Right renal pelvis (tissue), 4 donors: ENCODE results near the gene EPYC. TPM values are rescaled to one million over a fixed set of nuclear protein-coding genes. Genes with fewer than 3 reads are reported as not detected.
"Not testable (repeated sequence)": the region's sequence is repeated elsewhere in the genome, so short reads cannot be mapped to it uniquely, and the experiment has no call there.

Experiments
- DNase-seq, 4 donors: peaks; one replicate each; pipeline ENCODE4 v3.0.0-alpha.2; 2013; ENCODE audit warnings: low read depth in 4 of 4, low spot score in 3 of 4, missing footprints in 1 of 4
- polyA plus RNA-seq, 4 donors: library from polyadenylated mRNA; unstranded; fragments of 120-200 nt; gene quantifications; one replicate each; pipeline ENCODE4 v1.2.1, GENCODE V29; 2013; ENCODE audit not compliant: insufficient read length in 4 of 4

EPYC gene
- polyA plus RNA-seq, 4 donors: 0.09 TPM; not detected in 3

DNA sequence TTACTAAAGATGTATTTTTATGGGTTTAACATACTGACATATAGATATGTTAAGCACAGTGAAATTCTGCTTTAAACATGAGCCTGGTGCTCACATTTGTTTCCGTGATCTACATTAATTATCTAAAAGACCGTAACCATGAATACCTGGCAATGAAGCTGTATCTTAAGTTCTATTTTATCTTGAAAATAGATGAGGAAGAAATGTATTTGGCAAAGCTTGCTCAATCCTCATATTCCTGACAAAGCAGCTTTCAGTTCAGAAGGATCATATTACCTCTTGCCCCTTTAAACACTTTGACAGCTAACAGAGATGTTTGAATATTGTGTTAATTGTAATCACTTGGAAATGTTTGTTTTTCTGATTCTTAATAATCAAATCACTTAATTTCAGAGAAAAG is 9.8 kb downstream of the EPYC start:
- no peak for DNase-seq

DNA sequence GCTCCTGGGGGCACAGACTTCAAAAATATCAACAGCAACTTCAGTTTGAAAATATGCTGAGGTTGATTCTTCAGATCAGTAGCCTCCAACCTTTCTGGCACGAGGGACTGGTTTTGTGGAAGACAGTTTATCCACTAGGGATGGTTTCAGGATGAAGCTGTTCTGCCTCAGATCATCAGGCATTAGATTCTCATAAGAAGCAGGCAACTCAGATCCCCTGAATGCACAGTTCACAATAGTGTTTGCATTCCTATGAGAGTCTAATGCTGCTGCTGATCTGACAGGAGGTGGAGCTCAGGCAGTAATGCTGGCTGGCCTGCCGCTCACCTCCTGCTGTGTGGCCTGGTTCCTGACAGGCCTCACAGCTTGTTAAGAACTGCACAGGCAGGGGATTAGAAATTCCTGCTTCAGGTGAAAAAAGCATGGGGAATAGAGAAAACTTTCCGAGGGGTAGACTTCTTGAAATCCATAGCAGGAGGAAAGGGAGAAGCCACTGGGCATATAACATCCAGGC is 12.8 kb downstream of the EPYC start:
- DNase-seq: no peak

GRCh38 chr12:90990611-90991010 is 14.2 kb downstream of the EPYC start:
- no peak for DNase-seq

DNA sequence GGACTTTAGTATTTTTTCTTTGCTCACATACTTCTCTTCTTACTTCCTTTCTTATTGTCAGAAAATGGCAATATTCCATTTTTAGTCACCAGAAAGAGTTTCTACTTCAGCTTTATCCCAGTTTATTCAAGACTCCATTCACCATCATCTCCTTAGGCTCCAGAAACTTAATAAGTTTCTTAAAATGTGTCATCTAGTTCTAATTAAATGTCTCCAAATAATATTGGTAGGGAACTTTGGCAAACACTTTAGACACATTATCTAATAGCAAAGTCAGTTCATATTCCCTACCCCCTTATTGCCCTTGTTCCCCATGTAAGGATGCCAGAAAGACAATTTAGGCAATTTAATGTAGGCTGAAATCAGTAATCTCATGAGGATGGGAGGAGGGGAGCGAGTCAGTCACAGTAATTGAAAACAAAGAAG is 15.1 kb downstream of the EPYC start:
- no peak for DNase-seq

- DNase-seq: no peak
Observed at GRCh38 chr12:90987520-90987919, 17.3 kb downstream of the EPYC start.

DNA sequence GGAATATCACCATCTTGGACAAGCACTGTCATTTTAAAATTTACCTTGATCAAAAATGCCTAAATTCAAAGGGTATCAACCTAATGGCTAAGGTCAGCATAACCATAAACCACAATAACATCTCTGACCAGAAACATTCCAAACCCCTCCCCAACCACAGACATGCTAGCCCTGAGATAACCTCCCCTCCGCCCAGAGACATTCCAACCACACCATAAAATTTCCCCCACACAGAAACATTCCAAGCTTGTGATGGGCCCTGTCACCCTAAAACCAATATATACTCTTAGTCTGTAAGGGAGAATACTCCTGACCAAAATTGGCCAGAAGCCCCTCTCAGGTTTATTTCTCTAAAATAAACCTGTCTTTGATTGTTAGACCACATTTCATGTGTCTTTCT is 17.7 kb downstream of the EPYC start:
- DNase-seq: no peak

DNA sequence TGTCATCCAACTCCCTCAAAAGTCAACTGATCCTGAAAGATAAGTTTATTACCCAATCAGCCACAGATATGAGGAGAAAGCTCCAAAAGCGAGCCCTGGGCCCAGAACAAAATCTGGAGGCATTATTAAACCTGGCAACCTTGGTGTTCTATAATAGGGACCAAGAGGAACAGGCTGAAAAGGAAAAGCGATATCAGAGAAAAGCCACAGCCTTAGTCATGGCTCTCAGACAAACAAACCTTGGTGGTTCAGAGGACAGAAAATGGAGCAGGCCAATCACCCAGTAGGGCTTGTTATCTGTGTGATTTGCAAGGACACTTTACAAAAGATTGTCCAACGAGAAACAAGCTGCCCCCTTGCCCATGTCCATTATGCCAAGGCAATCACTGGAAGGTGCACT is 19.4 kb downstream of the EPYC start:
- DNase-seq: not testable (repeated sequence)

DNA sequence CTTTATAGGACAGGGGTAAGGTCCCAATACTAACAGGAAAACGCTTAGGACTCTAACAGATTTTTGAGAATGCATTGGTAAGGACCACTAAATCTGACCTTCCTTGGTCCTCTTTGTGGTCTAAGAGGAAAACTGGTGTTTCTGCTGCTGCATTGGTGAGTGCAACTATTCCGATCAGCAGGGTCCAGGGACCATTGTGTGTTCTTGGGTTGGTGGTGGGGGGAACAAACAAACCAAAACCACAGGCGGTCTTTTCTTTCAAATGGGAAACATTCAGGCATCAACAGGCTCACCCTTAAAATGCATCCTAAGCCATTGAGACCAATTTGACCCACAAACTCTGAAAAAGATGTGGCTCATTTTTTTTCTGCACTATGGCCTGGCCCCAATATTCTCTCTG is 20.7 kb downstream of the EPYC start:
- DNase-seq: no peak

DNA sequence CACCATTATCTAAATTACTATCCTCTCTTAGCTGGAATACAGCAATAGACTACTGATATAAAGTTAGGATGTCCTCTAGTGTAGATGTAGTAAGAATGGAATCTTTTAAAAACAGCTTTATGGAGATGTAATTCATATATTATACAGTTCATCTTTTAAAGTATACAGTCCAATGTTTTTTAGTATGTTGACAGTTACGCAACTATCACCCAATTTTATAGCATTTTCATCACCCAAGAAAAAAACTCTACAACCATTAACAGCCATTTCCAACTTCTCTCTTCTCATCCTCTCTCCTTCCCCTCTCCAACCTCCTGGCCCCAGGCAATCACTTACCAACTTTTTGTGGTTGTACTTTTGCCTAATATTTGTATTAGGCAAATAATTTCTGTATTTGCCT is 22.6 kb downstream of the EPYC start:
- no peak for DNase-seq

DNA sequence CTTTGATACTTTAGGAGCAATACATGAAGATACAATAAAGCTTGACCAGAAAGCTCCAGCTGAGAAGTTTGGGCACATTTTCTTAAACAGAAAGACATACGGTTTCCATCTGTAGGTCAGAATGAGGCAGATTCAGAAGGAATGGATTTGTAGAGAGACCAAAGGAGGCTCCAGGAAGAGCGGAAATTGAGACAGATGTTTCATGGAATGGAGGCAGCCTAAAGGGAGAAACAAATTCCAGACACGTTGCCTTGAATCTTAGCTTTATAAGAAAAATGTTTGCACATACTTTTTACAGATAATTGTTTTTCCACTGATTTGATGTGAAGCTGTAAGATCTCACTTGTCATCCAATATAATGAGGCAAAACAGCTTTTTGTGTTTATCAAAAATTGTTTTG is 24.8 kb downstream of the EPYC start:
- DNase-seq: peak in 3 of 4 donors; percentile 26 to 58 (median 41)

DNA sequence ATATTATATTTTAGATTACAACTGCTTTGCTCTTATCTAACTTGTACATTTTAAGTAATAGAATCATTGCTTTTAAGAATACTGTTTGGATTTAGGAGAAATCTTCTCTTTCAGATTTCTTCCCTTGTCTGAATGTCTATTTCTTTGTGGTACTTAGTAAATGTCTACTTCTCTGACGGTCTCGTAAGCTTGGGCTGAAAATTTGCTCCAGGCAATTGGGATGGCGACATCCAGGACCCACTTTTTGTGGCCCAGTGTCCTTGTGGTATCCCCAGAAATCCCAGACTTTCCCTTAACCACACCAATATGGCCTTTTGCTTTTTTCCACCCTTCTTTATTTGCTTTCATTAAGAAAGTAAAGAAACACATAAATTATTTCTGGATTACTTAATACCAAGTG is 25.8 kb downstream of the EPYC start:
- DNase-seq: no peak

DNA sequence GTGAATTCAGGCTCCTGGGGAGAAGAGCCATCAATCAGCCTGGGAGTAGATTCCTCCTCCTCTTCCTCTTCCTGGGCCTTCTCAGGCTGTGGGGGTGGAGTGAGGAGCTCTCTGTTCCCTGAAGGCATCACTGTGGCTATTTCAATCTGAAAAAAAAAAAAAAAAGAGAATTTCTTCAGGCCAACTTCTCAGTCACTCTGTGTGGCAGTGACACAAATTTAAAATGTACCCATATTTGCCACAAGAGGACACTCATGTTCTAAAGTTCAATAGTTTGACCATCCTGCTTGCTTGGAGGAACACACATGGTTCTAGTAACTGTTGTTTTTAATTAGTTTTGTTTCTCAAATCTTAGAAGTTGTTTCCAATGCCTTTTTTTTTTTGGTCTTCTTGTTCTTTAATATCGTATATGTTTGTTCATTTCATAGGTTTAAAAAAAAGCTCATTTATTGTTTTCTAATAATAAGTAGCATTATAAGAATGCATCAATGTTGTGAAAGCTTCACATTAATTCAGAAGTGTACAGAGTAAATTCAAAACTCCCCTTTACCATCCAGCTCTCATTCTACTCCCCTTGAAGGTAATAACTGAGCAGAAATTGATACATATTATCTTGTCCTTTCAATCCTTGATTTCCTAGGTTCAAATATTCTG is 26.5 kb downstream of the EPYC start:
- DNase-seq: peak; percentile 29 to 54 (median 52)

DNA sequence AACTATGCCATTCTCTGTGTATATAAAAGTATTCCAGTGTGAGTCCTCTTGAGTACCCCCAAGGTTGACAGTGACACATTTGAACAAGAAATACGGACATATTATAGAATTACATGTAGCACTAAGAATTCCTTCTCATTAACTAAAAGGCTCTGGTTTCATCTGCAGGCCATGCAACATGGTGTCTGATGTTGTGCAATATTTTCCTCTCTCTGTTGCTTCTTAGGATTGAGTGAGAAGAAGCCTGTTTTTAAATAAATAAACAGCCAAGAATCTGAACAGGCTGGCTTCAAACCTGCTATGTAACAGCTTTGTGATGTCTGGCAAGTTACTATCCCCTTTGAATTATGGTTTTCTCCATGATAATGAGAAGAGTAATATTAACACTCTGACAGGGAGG is 27.5 kb downstream of the EPYC start:
- no peak for DNase-seq

DNA sequence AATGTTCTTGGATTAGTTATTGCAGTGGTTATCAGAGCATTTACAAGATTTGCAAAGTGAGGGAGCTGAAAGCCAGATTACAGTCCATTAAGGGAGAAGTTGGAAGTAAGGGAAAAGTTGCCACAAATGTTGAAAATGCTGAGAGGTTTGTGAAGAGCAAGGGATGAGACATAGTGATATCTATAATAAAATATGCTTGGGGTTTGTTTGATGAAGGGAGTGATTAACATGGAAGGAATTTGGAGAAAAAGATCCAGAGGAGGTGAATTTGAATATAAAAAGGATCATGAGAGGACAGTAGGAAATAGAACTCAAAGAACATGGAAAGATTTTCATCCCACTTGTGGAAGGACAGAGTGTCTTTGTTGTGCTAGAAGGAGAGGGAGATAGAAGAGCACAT is 30.5 kb downstream of the EPYC start:
- no peak for DNase-seq

- no peak for DNase-seq
Observed at GRCh38 chr12:90972226-90972625, 32.5 kb downstream of the EPYC start.

DNA sequence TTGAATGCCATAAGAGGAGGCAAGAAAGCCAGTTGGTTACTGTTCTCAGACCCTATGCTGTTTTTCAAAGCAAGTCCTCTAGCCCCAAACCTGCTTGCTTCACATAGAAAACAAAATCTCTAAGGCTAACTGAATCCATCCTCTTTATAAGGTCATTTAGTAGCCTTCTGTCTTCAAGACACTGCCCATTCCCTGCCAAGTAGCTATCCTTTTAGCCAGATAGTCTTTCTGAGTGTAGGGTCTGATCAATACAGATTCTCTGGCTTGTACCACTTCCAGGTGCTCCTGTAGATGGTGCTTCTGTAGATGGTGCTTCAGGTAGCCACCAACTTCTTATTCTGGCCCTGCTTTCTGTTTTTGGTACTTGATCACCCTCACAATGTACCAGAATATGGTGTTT is 33.9 kb downstream of the EPYC start:
- no peak for DNase-seq

DNA sequence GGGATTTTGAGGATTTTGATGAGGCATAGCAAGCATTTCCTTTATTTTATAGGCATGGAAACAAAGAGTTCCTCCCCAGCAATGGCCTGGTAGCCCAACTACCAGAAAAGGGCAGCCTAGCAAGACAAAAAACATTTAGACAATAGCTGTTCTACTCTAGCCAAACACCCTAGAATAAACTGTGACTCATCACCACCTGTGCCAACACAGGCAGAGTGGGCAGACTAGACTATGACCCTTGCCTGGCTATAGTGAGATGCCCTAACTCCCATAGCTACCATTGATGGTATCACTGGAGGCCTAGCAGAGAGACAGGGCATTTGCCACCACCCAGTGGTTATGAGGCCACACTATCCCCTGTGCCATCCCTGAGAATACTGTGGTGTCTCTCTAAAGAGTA is 34.3 kb downstream of the EPYC start:
- no peak for DNase-seq

- DNase-seq: no peak
Observed at GRCh38 chr12:90969851-90970250, 34.9 kb downstream of the EPYC start.

DNA sequence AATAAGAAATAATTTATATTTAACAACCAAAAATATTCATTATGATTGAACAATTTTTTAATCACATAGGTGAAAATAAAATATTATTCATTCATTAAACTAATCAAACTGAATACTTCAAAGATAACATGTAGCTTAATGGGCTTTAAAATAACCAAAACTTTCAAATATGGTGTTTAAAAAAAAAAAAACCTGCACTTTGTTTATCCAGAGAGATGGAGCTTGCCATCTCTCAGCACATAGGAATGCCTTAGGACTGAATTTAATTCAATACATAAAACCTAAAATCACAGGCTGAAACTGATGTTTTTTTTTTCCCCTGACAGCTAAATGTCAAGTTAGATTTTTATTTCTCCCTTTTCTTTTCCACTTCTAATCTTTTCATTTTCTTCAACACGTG is 35.4 kb downstream of the EPYC start:
- DNase-seq: no peak

DNA sequence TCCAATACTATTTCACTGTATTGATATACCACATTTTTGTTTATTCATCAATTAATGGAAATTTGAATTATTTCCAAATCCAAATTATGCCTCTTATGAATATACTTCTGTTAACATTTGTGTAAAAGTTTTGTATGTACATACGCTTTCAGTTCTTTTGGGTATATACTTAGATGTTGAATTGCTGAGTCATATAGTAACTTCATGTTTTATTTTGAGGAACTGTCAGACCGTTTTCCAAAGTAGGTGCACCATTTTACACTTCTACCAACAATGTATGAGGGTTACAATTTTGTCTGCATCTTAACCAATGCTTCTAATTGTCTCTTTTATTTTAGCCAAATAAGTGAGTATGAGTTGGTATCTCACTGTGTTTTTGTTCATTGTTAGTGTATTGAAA is 39.6 kb downstream of the EPYC start:
- DNase-seq: no peak

DNA sequence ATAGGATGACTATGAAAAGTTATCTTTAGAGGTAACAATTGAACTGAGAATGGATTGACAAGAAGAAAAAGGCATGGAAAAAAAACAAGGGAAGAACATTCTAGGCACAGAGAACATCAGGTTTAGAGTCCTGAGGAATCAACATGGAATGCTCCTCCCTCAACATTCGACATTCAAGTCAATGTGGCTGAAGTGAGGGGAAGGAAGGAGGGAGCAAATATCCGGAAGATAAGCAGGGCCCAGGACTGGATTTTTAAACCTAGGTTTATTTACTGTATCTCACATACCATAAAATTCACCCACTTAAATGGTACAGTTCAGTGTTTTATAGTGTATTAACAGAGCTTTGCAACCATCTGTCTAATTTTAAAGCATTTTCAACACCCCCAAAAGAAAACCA is 40.2 kb downstream of the EPYC start:
- no peak for DNase-seq

DNA sequence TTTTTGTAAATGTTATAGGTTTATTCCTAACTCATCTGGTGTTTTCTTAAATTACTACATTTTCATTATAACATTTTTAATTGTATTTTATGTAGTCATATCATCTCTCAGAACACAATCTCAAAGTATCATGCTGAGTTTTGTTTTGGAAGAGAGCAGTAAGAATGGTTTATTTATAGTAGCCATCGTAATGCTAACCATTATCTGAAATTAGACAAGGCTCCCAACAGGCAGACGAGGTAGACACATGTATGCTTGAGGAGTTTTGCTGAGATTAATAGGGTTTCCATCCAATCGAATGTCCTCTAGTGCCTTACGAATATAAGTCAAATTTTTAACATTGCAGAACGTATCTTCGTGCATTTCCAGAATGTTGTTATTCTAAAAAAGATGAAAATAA is 40.8 kb downstream of the EPYC start:
- no peak for DNase-seq

- no peak for DNase-seq
Observed at GRCh38 chr12:90961154-90961553, 43.6 kb downstream of the EPYC start.
